ENCODE measurements around the gene RTN4RL1.

RTN4RL1 gene

GRCh38 chr17:2059547-2060384 lies 34.6 kb upstream of the RTN4RL1 start:
- no peak for DNase-seq (ENCODE audit: low read depth in 2 of 3, low spot score in 2 of 3)

GRCh38 chr17:2058586-2059546 lies 33.7 kb upstream of the RTN4RL1 start:
- peak in 1 of 3 experiments; percentile 71 for DNase-seq (ENCODE audit: low read depth in 2 of 3, low spot score in 2 of 3)

DNA sequence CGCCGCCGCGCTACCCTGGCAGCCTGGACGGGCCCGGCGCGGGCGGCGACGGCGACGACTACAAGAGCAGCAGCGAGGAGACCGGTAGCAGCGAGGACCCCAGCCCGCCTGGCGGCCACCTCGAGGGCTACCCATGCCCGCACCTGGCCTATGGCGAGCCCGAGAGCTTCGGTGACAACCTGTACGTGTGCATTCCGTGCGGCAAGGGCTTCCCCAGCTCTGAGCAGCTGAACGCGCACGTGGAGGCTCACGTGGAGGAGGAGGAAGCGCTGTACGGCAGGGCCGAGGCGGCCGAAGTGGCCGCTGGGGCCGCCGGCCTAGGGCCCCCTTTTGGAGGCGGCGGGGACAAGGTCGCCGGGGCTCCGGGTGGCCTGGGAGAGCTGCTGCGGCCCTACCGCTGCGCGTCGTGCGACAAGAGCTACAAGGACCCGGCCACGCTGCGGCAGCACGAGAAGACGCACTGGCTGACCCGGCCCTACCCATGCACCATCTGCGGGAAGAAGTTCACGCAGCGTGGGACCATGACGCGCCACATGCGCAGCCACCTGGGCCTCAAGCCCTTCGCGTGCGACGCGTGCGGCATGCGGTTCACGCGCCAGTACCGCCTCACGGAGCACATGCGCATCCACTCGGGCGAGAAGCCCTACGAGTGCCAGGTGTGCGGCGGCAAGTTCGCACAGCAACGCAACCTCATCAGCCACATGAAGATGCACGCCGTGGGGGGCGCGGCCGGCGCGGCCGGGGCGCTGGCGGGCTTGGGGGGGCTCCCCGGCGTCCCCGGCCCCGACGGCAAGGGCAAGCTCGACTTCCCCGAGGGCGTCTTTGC lies 32.8 kb upstream of the RTN4RL1 start:
- no peak for DNase-seq (ENCODE audit: low read depth in 2 of 3, low spot score in 2 of 3)

GRCh38 chr17:2057175-2057759 lies 32.1 kb upstream of the RTN4RL1 start:
- DNase-seq (ENCODE audit: low read depth in 2 of 3, low spot score in 2 of 3), result no peak

- no peak for DNase-seq (ENCODE audit: low read depth in 2 of 3, low spot score in 2 of 3)
Measured at GRCh38 chr17:2056206-2057174, 31.4 kb upstream of the RTN4RL1 start.

DNA sequence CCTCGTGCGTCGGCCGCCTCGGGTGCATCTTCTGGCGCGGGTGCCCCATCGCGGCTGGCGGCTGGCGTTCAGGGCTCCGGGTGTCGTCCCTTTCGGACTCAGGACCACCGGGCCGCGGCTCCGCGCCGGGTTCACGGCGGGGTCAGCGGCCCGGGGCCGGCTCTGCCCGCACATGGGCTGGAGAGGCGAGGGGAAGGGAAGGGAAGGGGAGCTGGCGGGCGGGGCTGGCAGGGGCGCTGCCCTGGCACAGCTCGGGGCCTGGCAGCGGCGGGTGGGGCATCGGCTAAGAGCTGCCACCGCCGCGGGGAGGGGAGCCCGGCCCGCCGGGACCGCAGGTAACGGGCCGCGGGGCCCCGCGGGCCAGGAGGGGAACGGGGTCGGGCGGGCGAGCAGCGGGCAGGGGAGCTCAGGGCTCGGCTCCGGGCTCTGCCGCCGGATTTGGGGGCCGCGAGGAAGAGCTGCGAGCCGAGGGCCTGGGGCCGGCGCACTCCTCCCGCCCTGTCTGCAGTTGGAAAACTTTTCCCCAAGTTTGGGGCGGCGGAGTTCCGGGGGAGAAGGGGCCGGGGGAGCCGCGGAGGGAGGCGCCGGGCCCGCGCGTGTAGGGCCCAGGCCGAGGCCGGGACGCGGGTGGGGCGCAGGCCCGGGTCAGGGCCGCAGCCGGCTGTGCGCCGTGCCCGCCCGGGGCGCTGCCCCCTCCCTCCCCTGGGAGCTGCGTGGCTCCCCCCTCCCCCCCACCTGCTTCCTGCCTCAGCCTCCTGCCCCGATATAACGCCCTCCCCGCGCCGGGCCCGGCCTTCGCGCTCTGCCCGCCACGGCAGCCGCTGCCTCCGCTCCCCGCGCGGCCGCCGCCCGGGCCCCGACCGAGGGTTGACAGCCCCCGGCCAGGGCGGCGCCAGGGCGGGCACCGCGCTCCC lies 30.4 kb upstream of the RTN4RL1 start:
- no peak for DNase-seq (ENCODE audit: low read depth in 2 of 3, low spot score in 2 of 3)

- peak; percentile 62 to 68 (median 63) for DNase-seq (ENCODE audit: low read depth in 2 of 3, low spot score in 2 of 3)
Measured at GRCh38 chr17:2054512-2055291, 29.6 kb upstream of the RTN4RL1 start, which contains the start of gene HIC1. Gene HIC1, plus strand, starts transcription at chr17:2055103. Its CDS starts 1,588 bp downstream, at chr17:2056691.

GRCh38 chr17:2054262-2054511 lies 29.1 kb upstream of the RTN4RL1 start:
- DNase-seq (ENCODE audit: low read depth in 2 of 3, low spot score in 2 of 3), result no peak

GRCh38 chr17:2053380-2054261 lies 28.5 kb upstream of the RTN4RL1 start:
- peak; percentile 61 to 76 (median 67) for DNase-seq (ENCODE audit: low read depth in 2 of 3, low spot score in 2 of 3)

DNA sequence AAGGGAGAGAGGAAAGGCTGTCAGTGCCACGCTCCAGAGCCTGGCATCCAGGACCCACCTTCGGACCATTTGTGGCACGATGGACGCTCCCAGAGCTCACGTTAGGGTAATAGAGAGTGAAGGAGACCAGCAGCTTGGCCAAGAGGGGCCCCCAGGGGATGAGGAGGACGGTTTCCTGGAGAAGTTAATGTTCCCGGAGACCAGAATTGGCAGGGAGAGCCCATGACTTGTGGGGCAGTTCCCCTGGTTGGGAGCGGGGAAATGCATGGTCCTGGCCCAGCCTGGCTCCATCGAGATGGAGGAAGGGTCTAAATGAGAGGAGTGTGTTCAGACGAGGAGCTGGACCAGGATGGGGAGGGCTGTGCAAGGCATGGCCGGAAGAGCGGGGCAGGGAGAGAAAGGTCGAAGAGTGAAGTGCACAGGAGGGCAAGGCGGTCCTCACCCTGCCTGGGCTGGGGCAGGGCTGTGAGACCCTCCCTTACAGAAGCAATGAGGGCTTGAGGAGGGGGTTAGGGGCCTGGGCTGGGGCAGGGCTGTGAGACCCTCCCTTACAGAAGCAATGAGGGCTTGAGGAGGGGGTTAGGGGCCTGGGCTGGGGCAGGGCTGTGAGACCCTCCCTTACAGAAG lies 26.9 kb upstream of the RTN4RL1 start:
- no peak for DNase-seq (ENCODE audit: low read depth in 2 of 3, low spot score in 2 of 3)

DNA sequence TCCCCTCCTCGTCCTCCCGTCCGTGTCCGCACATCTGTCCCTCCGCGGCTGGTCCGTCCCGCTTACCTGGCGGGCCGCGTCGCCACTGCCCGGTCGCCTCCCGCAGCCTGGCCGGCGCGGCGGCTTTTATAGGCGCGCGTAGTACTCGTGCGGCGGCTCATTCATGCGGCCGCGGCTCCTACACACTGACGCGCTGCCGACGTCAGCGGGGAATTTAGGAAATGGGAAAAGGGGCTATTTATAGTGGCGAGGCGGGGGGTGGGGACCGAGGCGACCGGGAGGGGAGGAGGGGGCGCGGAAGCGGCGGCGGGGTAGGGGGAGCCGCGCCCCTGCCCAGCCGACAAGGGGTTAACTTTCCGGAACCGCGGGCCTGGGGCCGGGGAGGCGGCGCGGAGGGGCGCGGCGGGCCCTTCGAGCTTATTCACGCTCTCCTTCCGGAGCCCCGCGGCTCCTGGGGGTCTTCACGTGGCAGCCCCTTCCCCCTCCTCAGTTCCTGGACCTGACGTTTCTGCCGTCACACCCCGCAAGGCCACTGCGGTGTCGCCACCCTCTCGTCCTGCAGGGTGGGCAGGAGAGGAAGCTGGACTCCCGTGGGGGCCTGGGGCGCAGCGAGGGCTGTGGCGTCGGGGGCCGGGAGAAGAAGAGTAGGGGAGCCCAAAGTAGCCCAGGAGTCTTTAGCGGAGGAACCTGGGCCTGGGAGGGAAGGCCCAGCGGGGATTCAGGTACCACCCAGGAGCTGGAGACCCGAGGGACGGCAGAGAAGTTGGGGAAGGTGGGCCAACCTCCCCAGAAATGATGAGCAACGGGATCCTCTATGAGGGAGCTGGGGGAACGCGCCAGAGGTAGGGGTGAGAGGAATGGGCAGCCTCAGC lies 26.2 kb upstream of the RTN4RL1 start:
- DNase-seq (ENCODE audit: low read depth in 2 of 3, low spot score in 2 of 3), result no peak

DNA sequence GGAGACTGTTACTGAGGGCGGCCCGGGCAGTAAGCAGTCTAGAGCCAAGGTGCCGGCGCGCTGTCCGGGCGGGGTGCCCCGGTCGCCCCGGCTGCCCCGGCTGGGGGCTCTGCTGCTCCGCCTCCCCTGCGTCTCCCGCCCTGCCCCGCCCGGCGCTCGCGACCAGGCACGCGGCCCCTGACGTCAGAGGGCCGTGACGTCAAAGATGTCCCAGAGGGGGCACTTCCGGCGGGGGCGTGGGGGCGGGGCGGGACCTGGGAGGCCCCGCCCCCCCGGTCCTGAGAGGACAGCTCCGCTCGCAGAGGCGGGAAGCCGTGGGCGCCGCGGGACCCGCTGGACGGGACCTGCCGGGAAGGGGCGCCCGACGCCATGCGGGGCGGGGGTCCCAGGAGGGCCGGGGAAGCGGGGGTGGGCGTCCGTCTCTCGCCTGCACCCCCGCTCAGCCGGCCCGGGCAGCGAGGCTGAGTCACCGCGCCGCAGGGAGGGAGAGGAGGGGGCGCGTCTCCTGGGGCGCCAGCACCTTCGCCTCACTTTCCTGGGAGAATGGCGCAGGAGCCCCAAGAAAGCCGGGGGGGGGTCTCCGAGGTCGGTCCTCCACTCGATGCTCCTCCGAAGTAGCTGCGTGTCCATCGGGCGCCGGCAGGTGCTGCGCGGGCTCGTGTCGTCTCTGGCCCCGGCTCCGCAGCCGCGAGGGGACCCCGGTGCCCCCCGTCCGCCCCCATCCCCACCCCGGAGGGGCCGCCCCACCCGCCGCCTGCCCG lies 25.3 kb upstream of the RTN4RL1 start:
- DNase-seq (ENCODE audit: low read depth in 2 of 3, low spot score in 2 of 3), result peak in 1 of 3 experiments; percentile 67

GRCh38 chr17:2049333-2050299 lies 24.5 kb upstream of the RTN4RL1 start:
- DNase-seq (ENCODE audit: low read depth in 2 of 3, low spot score in 2 of 3), result peak in 2 of 3 experiments; percentile 80 to 81

Measured in activated CD8-positive, alpha-beta memory T cell treated with anti-CD3 and anti-CD28 coated beads for 48 hours (primary cell).